GM23338 (cell line): Measurements from ENCODE around the gene KNG1. TPM values are rescaled to one million over a fixed set of nuclear protein-coding genes. Genes with fewer than 3 reads are reported as not detected.

Source experiments
- ATAC-seq: fragments of 200-7000 bp; cut with Tn5 transposase; 3 replicates; pipeline ENCODE4 v1.9.1; 2020
- DNase-seq: peaks from one replicate; pipeline ENCODE4 v3.0.0-alpha.2; 2015; ENCODE audit warnings: low spot score
- H2AFZ ChIP-seq: fragments of 200-600 bp; sonication (generic); 2 replicates; pipeline ENCODE4 v1.8.0; 2016; ENCODE audit warnings: antibody characterized with exemption, mild to moderate bottlenecking, moderate library complexity
- H3F3A ChIP-seq: fragments of 200-600 bp; sonication (generic); replicated peaks from 2 replicates; pipeline ENCODE4 v1.8.0; 2017; ENCODE audit warnings: antibody characterized with exemption, mixed run types, low read depth
- H3K27ac ChIP-seq: fragments of 200-600 bp; sonication (generic); 2 replicates; pipeline ENCODE4 v1.6.1; 2016; ENCODE audit warnings: low read depth
- H3K27me3 ChIP-seq: fragments of 200-600 bp; sonication (generic); 2 replicates; pipeline ENCODE4 v1.8.0; 2016; ENCODE audit warnings: mild to moderate bottlenecking, mixed run types, moderate library complexity; ENCODE audit not compliant: insufficient read depth
- H3K36me3 ChIP-seq: fragments of 200-600 bp; sonication (generic); 2 replicates; pipeline ENCODE4 v1.8.0; 2016; ENCODE audit warnings: mild to moderate bottlenecking; ENCODE audit not compliant: insufficient read depth
- H3K4me1 ChIP-seq: fragments of 200-600 bp; sonication (generic); 2 replicates; pipeline ENCODE4 v1.8.0; 2016; ENCODE audit warnings: mild to moderate bottlenecking, moderate library complexity; ENCODE audit not compliant: insufficient read depth
- H3K4me2 ChIP-seq: fragments of 200-600 bp; sonication (generic); 2 replicates; pipeline ENCODE4 v1.7.1; 2017; ENCODE audit warnings: mixed run types
- H3K4me3 ChIP-seq: fragments of 200-600 bp; sonication (generic); 2 replicates; pipeline ENCODE4 v1.6.1; 2016; ENCODE audit warnings: mixed run types
- H3K79me2 ChIP-seq: fragments of 200-600 bp; sonication (generic); replicated peaks from 2 replicates; pipeline ENCODE4 v1.8.0; 2017; ENCODE audit warnings: mild to moderate bottlenecking; ENCODE audit not compliant: insufficient read depth
- H3K9me2 ChIP-seq: fragments of 200-600 bp; sonication (generic); 2 replicates; pipeline ENCODE4 v1.8.0; 2017; ENCODE audit not compliant: insufficient read depth
- H4K20me1 ChIP-seq: fragments of 200-600 bp; sonication (generic); replicated peaks from 2 replicates; pipeline ENCODE4 v1.8.0; 2017; ENCODE audit warnings: mild to moderate bottlenecking; ENCODE audit not compliant: insufficient read depth
- H3K27ac Mint-ChIP-seq: 2 replicates; pipeline ENCODE4 v1.8.0; 2020; ENCODE audit warnings: inconsistent platforms, mild to moderate bottlenecking, moderate library complexity, mixed read lengths
- H3K27me3 Mint-ChIP-seq: 3 replicates; pipeline ENCODE4 v1.8.0; 2022; ENCODE audit warnings: low read depth, mild to moderate bottlenecking, moderate library complexity, mixed read lengths, inconsistent platforms; ENCODE audit not compliant: insufficient read depth, poor library complexity
- H3K36me3 Mint-ChIP-seq: 3 replicates; pipeline ENCODE4 v1.8.0; 2021; ENCODE audit warnings: low read depth, mild to moderate bottlenecking, inconsistent platforms, moderate library complexity, mixed read lengths
- H3K4me1 Mint-ChIP-seq: 3 replicates; pipeline ENCODE4 v1.8.0; 2020; ENCODE audit warnings: mild to moderate bottlenecking, inconsistent platforms, mixed read lengths
- H3K4me3 Mint-ChIP-seq: 3 replicates; pipeline ENCODE4 v1.8.0; 2021; ENCODE audit warnings: moderate library complexity, mild to moderate bottlenecking, inconsistent platforms, mixed read lengths
- H3K9me3 Mint-ChIP-seq: 3 replicates; pipeline ENCODE4 v1.8.0; 2020; ENCODE audit warnings: moderate library complexity, mild to moderate bottlenecking, inconsistent platforms, mixed read lengths
- CREB1 ChIP-seq: fragments of 250-450 bp; sonication (Bioruptor Pico); IDR thresholded peaks from 2 replicates; pipeline ENCODE4 v1.5.0; 2020; ENCODE audit warnings: low read depth, mild to moderate bottlenecking, moderate library complexity
- CTCF ChIP-seq, 2 experiments: fragments of 200-600 bp in 1 of 2; sonication (generic) in 1 of 2; conservative IDR thresholded peaks; 2 replicates each; pipeline versions ENCODE4 v1.5.1 to v1.6.1; 2016 to 2017; ENCODE audit warnings: antibody characterized with exemption in 2 of 2, low read depth in 2 of 2, mild to moderate bottlenecking in 2 of 2, moderate library complexity in 1 of 2
- ETS1 ChIP-seq: IDR thresholded peaks from 2 replicates; pipeline ENCODE4 v1.6.1; 2016; ENCODE audit warnings: antibody characterized with exemption
- EZH2 ChIP-seq: fragments of 200-600 bp; sonication (generic); IDR thresholded peaks from one replicate; pipeline ENCODE4 v1.8.0; 2017; ENCODE audit warnings: antibody characterized with exemption, mild to moderate bottlenecking, low read depth; ENCODE audit not compliant: unreplicated experiment
- EZH2phosphoT487 ChIP-seq: fragments of 200-600 bp; sonication (generic); IDR thresholded peaks from one replicate; pipeline ENCODE4 v1.8.1; 2018; ENCODE audit warnings: antibody characterized with exemption; ENCODE audit not compliant: unreplicated experiment
- JUNB ChIP-seq: IDR thresholded peaks from one replicate; pipeline ENCODE4 v1.6.1; 2016; ENCODE audit warnings: antibody characterized with exemption; ENCODE audit not compliant: unreplicated experiment
- NANOG ChIP-seq: IDR thresholded peaks from 2 replicates; pipeline ENCODE4 v1.6.1; 2016; ENCODE audit warnings: antibody characterized with exemption, borderline replicate concordance
- POLR2AphosphoS5 ChIP-seq: IDR thresholded peaks from 2 replicates; pipeline ENCODE4 v1.6.1; 2016; ENCODE audit warnings: antibody characterized with exemption, low read depth
- STAT1 ChIP-seq: IDR thresholded peaks from one replicate; pipeline ENCODE4 v1.6.1; 2016; ENCODE audit warnings: antibody characterized with exemption; ENCODE audit not compliant: unreplicated experiment
- ZNF114 ChIP-seq: fragments of 250-450 bp; sonication (Bioruptor Pico); IDR thresholded peaks from 2 replicates; pipeline ENCODE4 v1.5.0; 2020; ENCODE audit warnings: mild to moderate bottlenecking, moderate library complexity
- ZNF331 ChIP-seq: fragments of 250-450 bp; sonication (Bioruptor Pico); IDR thresholded peaks from 2 replicates; pipeline ENCODE4 v1.5.0; 2020; ENCODE audit warnings: low read depth, mild to moderate bottlenecking, moderate library complexity
- polyA plus RNA-seq: library from polyadenylated mRNA; unstranded; fragments of >200 nt; fragmentation: Nextera tagmentation; extraction: Ambion mirVana; gene quantifications from 2 replicates; pipeline ENCODE4 v1.2.1, GENCODE V29; 2016
- total RNA-seq: library from RNA; depleted of rRNA; stranded (reverse); fragments of >200 nt; shearing (Covaris generic); gene quantifications from 2 replicates; pipeline ENCODE4 v1.2.3, GENCODE V29; 2014
- TF ChIP-seq, protein P1 (sequence below): IDR thresholded peaks from one replicate; pipeline ENCODE4 v1.6.1; 2018; ENCODE audit warnings: antibody characterized with exemption; ENCODE audit not compliant: unreplicated experiment
- TF ChIP-seq, protein P2 (sequence below): fragments of 250-450 bp; sonication (Bioruptor Pico); IDR thresholded peaks from 2 replicates; pipeline ENCODE4 v1.5.0; 2020; ENCODE audit warnings: mild to moderate bottlenecking, moderate library complexity

KNG1 gene
- total and polyA plus RNA-seq, 2 experiments from 2014 or later = 0.49 TPM; not detected in 1

- Histone ChIP-seq H4K20me1 (no peaks in the 10 kb centered on the region), H3F3A (no peaks in the 10 kb centered on the region), H3K79me2 (no peaks in the 10 kb centered on the region), H3K4me2 (no peak overlapping the region), H2AFZ (no peak overlapping the region), H3K27me3 (no peaks in the 10 kb centered on the region), H3K36me3 (no peaks in the 10 kb centered on the region; the same call in 1 of the 2 replicates), H3K4me1 (no peaks in the 10 kb centered on the region), H3K27ac (no peak overlapping the region), H3K4me3 (no peak overlapping the region), H3K9me2 (peaks cover 27% of the 10 kb centered on the region)
- Mint-ChIP-seq H3K36me3 (no peaks in the 10 kb centered on the region), H3K27me3 (peaks cover 2% of the 10 kb centered on the region), H3K4me3 (no peak overlapping the region), H3K27ac (no peak overlapping the region), H3K4me1 (no peaks in the 10 kb centered on the region), H3K9me3 (no peaks in the 10 kb centered on the region; the same call in 2 of the 3 replicates)
- DNase-seq (no peak), ATAC-seq (no peak)
- TF ChIP-seq EZH2phosphoT487 = no peak
- TF ChIP-seq, protein P1, sequence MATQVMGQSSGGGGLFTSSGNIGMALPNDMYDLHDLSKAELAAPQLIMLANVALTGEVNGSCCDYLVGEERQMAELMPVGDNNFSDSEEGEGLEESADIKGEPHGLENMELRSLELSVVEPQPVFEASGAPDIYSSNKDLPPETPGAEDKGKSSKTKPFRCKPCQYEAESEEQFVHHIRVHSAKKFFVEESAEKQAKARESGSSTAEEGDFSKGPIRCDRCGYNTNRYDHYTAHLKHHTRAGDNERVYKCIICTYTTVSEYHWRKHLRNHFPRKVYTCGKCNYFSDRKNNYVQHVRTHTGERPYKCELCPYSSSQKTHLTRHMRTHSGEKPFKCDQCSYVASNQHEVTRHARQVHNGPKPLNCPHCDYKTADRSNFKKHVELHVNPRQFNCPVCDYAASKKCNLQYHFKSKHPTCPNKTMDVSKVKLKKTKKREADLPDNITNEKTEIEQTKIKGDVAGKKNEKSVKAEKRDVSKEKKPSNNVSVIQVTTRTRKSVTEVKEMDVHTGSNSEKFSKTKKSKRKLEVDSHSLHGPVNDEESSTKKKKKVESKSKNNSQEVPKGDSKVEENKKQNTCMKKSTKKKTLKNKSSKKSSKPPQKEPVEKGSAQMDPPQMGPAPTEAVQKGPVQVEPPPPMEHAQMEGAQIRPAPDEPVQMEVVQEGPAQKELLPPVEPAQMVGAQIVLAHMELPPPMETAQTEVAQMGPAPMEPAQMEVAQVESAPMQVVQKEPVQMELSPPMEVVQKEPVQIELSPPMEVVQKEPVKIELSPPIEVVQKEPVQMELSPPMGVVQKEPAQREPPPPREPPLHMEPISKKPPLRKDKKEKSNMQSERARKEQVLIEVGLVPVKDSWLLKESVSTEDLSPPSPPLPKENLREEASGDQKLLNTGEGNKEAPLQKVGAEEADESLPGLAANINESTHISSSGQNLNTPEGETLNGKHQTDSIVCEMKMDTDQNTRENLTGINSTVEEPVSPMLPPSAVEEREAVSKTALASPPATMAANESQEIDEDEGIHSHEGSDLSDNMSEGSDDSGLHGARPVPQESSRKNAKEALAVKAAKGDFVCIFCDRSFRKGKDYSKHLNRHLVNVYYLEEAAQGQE = no peak
- TF ChIP-seq ZNF331 (CRISPR knock-in tag) = no peak
- no peak for TF ChIP-seq STAT1
- TF ChIP-seq ETS1 = no peak
- no peak for TF ChIP-seq POLR2AphosphoS5
- no peak for TF ChIP-seq CREB1 (CRISPR knock-in tag)
- TF ChIP-seq ZNF114 (CRISPR knock-in tag) = no peak
- TF ChIP-seq EZH2 = no peak
- TF ChIP-seq, protein P2, sequence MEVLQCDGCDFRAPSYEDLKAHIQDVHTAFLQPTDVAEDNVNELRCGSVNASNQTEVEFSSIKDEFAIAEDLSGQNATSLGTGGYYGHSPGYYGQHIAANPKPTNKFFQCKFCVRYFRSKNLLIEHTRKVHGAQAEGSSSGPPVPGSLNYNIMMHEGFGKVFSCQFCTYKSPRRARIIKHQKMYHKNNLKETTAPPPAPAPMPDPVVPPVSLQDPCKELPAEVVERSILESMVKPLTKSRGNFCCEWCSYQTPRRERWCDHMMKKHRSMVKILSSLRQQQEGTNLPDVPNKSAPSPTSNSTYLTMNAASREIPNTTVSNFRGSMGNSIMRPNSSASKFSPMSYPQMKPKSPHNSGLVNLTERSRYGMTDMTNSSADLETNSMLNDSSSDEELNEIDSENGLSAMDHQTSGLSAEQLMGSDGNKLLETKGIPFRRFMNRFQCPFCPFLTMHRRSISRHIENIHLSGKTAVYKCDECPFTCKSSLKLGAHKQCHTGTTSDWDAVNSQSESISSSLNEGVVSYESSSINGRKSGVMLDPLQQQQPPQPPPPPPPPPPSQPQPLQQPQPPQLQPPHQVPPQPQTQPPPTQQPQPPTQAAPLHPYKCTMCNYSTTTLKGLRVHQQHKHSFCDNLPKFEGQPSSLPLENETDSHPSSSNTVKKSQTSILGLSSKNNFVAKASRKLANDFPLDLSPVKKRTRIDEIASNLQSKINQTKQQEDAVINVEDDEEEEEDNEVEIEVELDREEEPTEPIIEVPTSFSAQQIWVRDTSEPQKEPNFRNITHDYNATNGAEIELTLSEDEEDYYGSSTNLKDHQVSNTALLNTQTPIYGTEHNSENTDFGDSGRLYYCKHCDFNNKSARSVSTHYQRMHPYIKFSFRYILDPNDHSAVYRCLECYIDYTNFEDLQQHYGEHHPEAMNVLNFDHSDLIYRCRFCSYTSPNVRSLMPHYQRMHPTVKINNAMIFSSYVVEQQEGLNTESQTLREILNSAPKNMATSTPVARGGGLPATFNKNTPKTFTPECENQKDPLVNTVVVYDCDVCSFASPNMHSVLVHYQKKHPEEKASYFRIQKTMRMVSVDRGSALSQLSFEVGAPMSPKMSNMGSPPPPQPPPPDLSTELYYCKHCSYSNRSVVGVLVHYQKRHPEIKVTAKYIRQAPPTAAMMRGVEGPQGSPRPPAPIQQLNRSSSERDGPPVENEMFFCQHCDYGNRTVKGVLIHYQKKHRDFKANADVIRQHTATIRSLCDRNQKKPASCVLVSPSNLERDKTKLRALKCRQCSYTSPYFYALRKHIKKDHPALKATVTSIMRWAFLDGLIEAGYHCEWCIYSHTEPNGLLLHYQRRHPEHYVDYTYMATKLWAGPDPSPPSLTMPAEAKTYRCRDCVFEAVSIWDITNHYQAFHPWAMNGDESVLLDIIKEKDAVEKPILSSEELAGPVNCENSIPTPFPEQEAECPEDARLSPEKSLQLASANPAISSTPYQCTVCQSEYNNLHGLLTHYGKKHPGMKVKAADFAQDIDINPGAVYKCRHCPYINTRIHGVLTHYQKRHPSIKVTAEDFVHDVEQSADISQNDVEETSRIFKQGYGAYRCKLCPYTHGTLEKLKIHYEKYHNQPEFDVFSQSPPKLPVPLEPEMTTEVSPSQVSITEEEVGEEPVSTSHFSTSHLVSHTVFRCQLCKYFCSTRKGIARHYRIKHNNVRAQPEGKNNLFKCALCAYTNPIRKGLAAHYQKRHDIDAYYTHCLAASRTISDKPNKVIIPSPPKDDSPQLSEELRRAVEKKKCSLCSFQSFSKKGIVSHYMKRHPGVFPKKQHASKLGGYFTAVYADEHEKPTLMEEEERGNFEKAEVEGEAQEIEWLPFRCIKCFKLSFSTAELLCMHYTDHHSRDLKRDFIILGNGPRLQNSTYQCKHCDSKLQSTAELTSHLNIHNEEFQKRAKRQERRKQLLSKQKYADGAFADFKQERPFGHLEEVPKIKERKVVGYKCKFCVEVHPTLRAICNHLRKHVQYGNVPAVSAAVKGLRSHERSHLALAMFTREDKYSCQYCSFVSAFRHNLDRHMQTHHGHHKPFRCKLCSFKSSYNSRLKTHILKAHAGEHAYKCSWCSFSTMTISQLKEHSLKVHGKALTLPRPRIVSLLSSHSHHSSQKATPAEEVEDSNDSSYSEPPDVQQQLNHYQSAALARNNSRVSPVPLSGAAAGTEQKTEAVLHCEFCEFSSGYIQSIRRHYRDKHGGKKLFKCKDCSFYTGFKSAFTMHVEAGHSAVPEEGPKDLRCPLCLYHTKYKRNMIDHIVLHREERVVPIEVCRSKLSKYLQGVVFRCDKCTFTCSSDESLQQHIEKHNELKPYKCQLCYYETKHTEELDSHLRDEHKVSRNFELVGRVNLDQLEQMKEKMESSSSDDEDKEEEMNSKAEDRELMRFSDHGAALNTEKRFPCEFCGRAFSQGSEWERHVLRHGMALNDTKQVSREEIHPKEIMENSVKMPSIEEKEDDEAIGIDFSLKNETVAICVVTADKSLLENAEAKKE = no peak
- TF ChIP-seq CTCF (conservative IDR thresholded peaks at IDR 0.05; ENCODE audit: low read depth in 2 of 2) = no peak
- no peak for TF ChIP-seq JUNB
- no peak for TF ChIP-seq NANOG
Observed at GRCh38 chr3:186678604-186679003, 38.6 kb upstream of the KNG1 start.
